HL-60 (cell line): ENCODE data around the gene SCG5.

ENCODE experiments used
- CTCF ChIP-seq: IDR thresholded peaks from one replicate; pipeline ENCODE4 v1.5.1; 2011; ENCODE audit warnings: low read length, control low read depth, inconsistent platforms; ENCODE audit not compliant: insufficient read depth
- GABPA ChIP-seq: IDR thresholded peaks from 2 replicates; pipeline ENCODE4 v1.6.1; 2012; ENCODE audit warnings: low read depth
- POLR2AphosphoS5 ChIP-seq: IDR thresholded peaks from 2 replicates; pipeline ENCODE4 v1.6.1; 2012; ENCODE audit warnings: low read depth

GRCh38 chr15:32701863-32702262 is 60.4 kb downstream of the SCG5 start:
- TF ChIP-seq CTCF (no peak), POLR2AphosphoS5 (no peak), GABPA (no peak)
